PFSK-1 (cell line): ENCODE data around the gene NINJ2.

Experiments used
- FOXP2 ChIP-seq: optimal IDR thresholded peaks from 2 replicates; pipeline ENCODE3; 2011; ENCODE audit warnings: borderline replicate concordance, control low read depth, inconsistent platforms; ENCODE audit not compliant: insufficient read depth; ENCODE audit errors: extremely low read length, extremely low read depth
- POLR2AphosphoS5 ChIP-seq: IDR thresholded peaks from 2 replicates; pipeline ENCODE4 v1.6.1; 2012; ENCODE audit warnings: low read depth, mild to moderate bottlenecking, control low read depth, low read length, moderate library complexity
- SIN3A ChIP-seq: IDR thresholded peaks from 2 replicates; pipeline ENCODE4 v1.6.1; 2012; ENCODE audit warnings: mild to moderate bottlenecking, low read length, moderate library complexity, borderline replicate concordance; ENCODE audit not compliant: insufficient read depth
- TAF1 ChIP-seq: IDR thresholded peaks from 2 replicates; pipeline ENCODE4 v1.6.1; 2012; ENCODE audit warnings: low read length, control low read depth, borderline replicate concordance; ENCODE audit not compliant: insufficient read depth
- TF ChIP-seq, protein P1 (sequence below), 2 experiments: IDR thresholded peaks; 2 replicates each; pipeline versions ENCODE4 v1.6.1 to v1.8.0; 2011 to 2012; ENCODE audit warnings: low read depth in 2 of 2, low read length in 2 of 2, control low read depth in 1 of 2, inconsistent platforms in 1 of 2, mild to moderate bottlenecking in 1 of 2, moderate library complexity in 1 of 2; ENCODE audit not compliant: insufficient read depth in 1 of 2

The NINJ2 gene

DNA sequence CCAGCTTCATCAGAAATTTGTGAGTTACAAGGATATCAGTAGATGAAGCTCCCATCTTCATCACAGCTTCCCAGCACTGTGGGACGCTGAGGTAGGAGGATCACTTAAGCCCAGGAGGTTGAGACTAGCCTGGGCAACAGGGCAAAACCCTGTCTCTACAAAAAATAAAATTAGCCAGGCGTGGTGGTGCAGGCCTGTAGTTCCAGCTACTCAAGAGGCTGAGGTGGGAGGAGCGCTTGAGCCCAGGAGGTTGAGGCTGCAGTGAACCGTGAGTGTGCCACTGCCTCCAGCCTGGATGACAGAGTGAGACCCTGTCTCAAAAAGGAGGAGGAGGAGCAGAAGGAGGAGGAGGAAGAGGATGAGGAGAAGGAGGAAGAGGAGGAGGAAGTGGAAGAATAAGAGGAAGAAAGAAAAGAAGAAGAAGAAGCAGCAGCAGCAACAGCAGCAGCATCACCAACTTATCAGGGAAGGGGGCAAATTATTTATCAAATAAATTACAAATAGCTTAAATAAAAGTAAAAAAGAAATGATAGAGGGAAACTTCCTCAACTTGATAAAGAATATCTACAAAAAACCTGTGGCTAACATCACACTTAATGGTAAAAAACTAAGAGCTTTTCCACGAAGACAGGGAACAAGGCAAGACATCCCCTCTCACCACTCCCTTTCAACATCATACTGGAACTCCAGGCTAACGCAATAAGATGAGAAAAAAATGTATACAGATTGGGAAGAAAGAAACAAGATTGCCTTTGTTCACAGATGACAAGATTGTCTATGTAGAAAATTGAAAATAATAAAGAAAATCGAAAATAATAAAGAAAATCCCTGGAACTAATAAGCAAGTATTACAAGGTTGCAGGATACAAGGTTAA, 69.6 kb downstream of the NINJ2 start:
- no peak for TF ChIP-seq POLR2AphosphoS5
- TF ChIP-seq, protein P1, sequence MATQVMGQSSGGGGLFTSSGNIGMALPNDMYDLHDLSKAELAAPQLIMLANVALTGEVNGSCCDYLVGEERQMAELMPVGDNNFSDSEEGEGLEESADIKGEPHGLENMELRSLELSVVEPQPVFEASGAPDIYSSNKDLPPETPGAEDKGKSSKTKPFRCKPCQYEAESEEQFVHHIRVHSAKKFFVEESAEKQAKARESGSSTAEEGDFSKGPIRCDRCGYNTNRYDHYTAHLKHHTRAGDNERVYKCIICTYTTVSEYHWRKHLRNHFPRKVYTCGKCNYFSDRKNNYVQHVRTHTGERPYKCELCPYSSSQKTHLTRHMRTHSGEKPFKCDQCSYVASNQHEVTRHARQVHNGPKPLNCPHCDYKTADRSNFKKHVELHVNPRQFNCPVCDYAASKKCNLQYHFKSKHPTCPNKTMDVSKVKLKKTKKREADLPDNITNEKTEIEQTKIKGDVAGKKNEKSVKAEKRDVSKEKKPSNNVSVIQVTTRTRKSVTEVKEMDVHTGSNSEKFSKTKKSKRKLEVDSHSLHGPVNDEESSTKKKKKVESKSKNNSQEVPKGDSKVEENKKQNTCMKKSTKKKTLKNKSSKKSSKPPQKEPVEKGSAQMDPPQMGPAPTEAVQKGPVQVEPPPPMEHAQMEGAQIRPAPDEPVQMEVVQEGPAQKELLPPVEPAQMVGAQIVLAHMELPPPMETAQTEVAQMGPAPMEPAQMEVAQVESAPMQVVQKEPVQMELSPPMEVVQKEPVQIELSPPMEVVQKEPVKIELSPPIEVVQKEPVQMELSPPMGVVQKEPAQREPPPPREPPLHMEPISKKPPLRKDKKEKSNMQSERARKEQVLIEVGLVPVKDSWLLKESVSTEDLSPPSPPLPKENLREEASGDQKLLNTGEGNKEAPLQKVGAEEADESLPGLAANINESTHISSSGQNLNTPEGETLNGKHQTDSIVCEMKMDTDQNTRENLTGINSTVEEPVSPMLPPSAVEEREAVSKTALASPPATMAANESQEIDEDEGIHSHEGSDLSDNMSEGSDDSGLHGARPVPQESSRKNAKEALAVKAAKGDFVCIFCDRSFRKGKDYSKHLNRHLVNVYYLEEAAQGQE (IDR thresholded peaks at IDR 0.05; ENCODE audit: insufficient read depth in 1 of 2, low read depth in 2 of 2, low read length in 2 of 2), result no peak
- TF ChIP-seq TAF1, result no peak
- TF ChIP-seq FOXP2, result no peak
- no peak for TF ChIP-seq SIN3A

DNA sequence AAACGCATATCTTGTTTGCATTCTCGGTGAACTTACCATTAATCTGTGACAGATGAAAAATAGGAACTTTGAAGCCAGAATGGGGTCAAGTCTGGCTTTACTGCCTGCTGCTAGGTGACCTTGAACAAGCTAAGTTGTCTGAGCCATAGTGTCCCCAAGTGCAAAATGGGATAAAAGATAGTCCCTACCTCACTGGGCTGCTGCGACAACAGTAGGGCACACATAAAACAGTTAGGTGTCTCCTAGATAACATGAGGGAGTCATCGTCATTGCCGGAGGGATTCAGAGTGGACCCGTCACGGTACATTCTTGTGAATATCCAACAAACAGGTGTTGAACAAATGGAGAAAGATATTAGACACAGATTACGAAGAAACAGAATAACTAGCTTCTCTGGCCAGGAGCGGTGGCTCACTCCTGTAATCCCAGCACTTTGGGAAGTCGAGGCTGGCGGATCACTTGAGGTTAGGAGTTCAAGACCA, 71.2 kb downstream of the NINJ2 start:
- TF ChIP-seq, protein P1 (IDR thresholded peaks at IDR 0.05; ENCODE audit: insufficient read depth in 1 of 2, low read depth in 2 of 2, low read length in 2 of 2), result no peak
- TF ChIP-seq FOXP2, result no peak
- TF ChIP-seq SIN3A, result no peak
- TF ChIP-seq POLR2AphosphoS5, result no peak
- TF ChIP-seq TAF1, result no peak

DNA sequence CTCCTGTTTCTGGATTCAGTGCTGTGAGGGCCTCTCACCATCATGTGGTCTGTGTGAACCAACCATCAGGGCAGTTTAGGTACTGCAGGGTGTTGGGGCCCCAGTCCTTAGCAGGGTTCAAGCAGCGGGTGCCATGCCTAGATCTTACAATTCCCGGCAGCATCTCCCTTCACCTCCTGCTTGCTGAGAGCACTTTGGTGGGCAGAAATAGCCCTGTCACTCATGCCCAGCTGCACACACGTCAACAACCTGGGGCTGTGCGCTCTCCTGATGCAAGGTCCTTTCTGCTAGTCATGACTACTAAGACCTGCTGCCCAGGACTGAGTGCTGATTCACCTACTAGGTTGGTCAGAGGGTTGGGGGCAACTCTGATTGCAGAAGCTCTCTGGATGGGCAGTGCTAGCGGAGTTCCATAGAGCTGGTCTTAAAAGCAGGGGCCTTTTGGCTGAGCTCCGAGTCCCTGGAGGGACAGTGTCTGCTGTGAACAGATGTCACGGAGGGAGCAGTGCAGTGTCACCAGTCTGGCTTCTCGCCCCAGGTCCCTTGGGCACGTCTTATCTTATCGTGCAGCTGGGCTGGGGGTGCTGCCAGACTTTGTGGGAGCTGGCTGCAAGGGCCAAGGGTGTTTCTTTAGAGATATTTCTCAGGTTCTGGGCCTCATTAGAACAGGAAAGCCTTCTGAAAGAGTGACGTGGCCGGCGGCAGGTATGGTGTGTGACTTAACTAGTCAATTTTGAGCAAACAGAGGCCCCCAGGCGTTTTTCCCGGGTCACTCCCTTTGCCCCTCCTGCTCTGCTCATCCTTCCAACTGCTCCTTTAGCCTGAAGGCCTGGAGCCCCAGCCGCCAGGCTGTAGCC, 71.8 kb downstream of the NINJ2 start:
- TF ChIP-seq TAF1, result no peak
- TF ChIP-seq POLR2AphosphoS5, result no peak
- TF ChIP-seq SIN3A, result no peak
- no peak for TF ChIP-seq FOXP2

DNA sequence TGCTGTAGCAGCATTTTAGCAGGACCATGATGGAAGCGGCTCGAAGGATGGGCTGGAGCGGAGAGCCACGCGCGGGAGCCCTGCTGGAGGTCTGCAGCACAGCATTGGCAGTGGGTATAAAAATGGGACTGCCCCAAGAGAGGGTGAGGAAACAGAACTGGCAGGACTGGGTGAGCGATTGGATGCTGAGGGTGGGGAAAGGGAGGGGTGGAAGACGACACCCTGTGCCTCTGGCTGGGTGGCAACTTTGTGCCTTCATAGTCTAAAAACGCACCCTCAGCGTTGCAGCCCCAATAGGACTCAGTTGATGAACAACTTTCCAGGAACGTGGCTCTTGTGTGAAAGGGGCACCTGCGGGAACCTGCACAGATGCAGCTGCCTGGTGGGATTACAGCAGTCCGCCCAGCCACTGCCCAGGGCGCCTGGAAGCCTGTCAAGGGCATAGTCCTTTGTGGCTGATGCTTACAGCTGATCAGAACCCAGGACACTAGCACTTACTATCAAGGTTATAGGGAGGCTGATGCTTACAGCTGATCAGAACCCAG, 73.0 kb downstream of the NINJ2 start:
- no peak for TF ChIP-seq TAF1
- no peak for TF ChIP-seq SIN3A
- no peak for TF ChIP-seq FOXP2
- TF ChIP-seq, protein P1 (IDR thresholded peaks at IDR 0.05; ENCODE audit: insufficient read depth in 1 of 2, low read depth in 2 of 2, low read length in 2 of 2), result no peak

DNA sequence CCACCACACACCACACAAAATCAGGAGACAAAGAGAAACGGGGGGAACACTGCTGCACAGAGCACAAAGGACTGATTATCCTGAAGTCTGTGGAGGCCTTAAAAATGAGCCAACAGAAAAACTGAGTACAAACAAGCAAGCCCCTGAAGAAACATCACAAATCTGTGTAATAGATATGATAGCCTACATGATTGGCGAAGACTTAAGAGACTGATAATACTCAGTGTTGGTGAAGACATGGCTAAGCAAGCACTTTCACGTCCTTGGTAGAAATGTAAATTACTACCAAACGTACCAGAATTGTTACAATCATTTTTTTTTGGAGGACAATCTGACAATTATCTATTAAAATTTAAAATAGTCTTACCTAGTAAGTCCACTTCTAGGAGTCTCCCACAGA, 74.6 kb downstream of the NINJ2 start:
- TF ChIP-seq SIN3A (no peak), POLR2AphosphoS5 (no peak), FOXP2 (no peak), TAF1 (no peak)
- TF ChIP-seq, protein P1 (IDR thresholded peaks at IDR 0.05; ENCODE audit: insufficient read depth in 1 of 2, low read depth in 2 of 2, low read length in 2 of 2), result no peak
